Measurements from ENCODE around the gene CAMKV.
"Not testable (repeated sequence)": the region's sequence is repeated elsewhere in the genome, so short reads cannot be mapped to it uniquely, and the experiment has no call there.

Gene CAMKV

DNA sequence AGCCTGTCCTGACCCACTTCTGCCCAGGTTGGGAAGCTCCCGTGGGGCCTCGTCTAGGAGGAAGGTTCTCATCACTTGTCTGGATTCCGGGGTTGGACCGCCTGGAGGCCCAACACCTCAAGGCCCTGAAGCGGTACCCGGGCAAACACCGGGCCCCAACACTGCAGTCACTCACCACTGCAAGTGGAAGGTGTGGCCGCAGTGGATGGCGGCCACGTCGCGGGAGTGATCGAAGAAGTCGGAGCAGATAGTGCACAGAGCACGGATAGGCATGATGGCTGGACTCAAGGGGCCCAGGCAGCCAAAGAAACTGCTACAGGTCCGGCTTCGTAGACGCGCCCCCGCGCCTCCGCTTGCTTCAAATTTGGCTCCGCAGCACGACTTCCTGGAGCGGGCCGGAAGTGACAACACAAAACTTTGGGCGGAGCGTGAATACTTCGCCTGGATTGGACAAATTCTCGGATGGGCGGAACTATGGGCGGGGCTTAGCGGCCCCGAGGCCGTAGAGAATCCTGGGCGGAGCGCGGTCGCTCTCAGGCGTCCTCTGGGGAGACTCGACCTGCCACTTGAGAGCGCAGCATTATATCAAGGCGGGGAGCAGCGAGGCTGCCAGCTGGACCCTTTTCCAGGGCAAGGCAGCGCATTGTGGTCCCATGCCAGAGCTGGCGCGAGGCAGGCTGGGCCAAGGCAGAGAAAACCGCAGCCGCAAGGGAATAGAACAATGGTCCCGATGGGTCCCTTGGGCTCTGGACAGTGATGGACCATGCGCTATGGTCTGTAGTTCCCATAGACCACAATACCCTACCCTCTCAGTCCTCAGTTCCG is 13.3 kb downstream of the CAMKV start, which contains the start of gene TRAIP:
TSS of gene TRAIP (minus strand) at position 384 of the 825 bp plus-strand sequence. CDS start at position 273, 111 bp downstream.
- DNase-seq (ENCODE audit: extremely low read depth in 1 of 2, low read depth in 1 of 2), result peak; percentile 81 to 89

GRCh38 chr3:49855662-49856061 is 14.0 kb downstream of the CAMKV start:
- no peak for DNase-seq (ENCODE audit: extremely low read depth in 1 of 2, low read depth in 1 of 2)

DNA sequence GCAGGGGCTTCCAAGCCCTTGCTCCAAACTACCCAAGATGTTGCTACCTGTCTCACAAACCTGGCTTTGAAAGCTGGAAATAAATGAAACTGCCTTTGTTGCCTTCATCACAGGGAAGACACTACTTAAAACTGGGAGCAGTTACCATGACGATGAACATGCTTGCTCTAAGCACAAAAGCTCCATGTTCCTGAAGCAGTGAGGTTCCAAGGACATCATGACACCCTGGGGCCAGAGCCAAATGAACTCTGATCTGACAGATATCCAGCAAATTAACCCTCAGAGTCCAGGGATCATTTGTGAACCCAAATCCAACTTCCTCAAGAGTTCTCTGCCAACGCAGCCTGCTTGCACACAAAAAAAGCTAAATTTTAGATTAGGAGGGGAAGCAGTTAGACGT is 24.0 kb downstream of the CAMKV start:
- DNase-seq (ENCODE audit: extremely low read depth in 1 of 2, low read depth in 1 of 2), result no peak

DNA sequence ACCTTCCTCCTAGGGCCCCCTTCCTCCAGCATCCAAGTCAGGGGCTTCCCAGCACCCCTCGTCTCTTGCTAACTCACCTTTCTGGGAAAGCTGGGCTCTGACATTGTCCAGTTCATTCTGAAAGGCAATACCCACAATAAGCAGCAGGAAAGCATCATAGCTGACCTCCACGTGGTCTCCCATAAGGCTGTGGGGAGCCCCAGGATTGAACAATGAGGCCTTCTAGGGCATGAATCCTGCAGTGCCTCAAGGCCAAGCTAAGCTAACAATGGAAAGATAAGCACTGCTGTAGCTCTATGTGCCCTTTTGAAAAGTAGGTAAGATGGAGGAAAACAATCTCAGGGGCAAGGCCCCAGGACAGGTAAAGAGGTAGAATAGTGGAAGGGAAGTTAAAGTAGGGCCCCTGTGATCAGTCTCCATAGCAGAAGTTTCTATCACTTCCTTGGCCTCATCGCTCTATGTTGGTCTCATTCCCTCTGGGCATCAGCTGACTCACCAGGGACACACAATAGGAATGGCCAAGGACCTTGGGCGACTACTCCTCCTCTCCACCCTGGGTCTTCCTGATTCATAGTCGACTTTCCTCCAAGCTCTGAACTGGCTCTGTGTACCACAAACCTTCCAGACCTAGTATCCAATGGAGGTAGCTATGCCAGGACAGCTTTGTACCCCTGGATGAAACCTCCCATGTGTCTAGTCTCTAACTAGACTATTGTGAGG is 25.1 kb downstream of the CAMKV start:
- DNase-seq (ENCODE audit: extremely low read depth in 1 of 2, low read depth in 1 of 2), result no peak

DNA sequence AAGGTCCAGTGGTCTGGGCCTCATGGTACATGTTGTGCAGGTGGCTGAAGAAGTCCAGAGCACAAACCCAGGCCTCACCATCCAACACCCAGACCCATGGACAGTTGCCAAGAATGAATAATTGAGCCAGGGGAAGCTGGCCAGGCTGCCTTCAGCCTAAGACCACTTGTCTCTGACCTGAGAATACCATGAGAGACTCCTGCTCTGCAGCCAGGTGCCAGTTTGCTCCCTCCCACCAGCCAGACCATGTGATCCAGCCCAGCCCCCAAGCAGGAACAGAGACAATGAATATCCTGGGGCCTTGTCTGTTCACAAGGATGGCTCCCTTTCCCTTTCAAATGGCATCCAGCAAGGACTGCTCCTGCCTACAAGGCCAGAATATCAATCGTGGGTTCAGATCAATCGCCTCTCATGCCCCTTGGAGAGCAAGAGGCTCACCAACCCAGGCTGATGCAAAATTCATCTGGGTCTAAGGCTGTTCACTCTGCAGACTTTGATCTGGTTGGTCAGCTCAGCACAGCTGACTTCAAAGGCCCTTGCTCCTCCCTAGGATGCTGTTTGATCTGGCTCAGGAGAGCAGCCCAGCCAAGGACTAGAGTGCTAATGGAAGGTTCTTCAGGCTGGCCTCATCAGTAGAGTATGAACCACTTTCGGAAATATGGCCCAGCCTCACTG is 26.7 kb downstream of the CAMKV start:
- no peak for DNase-seq (ENCODE audit: extremely low read depth in 1 of 2, low read depth in 1 of 2)

GRCh38 chr3:49841806-49842205 is 27.9 kb downstream of the CAMKV start:
- no peak for DNase-seq (ENCODE audit: extremely low read depth in 1 of 2, low read depth in 1 of 2)

- no peak for DNase-seq (ENCODE audit: extremely low read depth in 1 of 2, low read depth in 1 of 2)
These were observed 28.5 kb downstream of the CAMKV start for GRCh38 chr3:49841126-49841696.

- no peak for DNase-seq (ENCODE audit: extremely low read depth in 1 of 2, low read depth in 1 of 2)
These were observed 29.3 kb downstream of the CAMKV start for GRCh38 chr3:49840388-49840787.

- DNase-seq (ENCODE audit: extremely low read depth in 1 of 2, low read depth in 1 of 2), result peak; percentile 59 to 69
These were observed 30.4 kb downstream of the CAMKV start for GRCh38 chr3:49839193-49839809.

DNA sequence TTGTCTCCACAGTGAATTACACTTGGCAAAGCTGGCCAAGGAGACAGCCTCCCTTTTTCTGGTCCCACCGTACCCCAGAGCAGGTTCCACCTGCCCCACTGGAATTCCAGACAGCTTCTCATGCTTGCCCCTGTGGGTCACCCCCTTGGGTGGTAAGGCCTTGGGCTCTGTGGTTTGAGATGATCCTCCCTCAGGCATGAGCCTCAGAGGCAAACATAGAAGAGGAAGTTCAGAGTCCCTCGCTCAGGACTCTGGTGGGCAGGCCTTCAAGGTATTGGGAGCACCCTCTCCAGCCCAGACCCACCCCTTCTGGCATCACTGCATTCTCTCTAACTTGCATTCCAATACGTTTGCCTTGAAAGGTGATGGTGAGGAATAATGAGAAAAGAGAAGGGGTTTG is 38.4 kb downstream of the CAMKV start:
- no peak for DNase-seq (ENCODE audit: extremely low read depth in 1 of 2, low read depth in 1 of 2)

DNA sequence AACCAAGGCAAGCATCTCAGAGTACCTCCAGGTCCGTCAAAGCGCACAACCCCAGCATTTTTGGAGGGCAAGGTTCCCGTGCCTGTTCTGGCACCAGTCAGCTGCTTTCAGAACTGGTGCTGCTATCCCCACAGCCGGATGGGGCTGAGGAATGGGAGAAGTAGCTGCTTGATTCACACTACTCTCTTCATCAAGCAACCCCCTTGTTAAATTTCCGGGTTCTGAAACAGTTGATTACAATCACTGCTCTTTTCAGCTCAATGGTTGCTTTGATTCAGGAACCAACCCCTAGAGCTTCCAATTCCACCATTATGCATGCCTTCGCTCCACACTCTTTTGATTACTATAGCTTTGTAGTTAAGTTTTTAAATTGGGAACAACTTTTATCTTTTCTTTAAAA is 43.7 kb downstream of the CAMKV start:
- no peak for DNase-seq (ENCODE audit: extremely low read depth in 1 of 2, low read depth in 1 of 2)

- DNase-seq (ENCODE audit: extremely low read depth in 1 of 2, low read depth in 1 of 2), result not testable (repeated sequence)
These were observed 46.6 kb downstream of the CAMKV start for GRCh38 chr3:49823131-49823530.

DNA sequence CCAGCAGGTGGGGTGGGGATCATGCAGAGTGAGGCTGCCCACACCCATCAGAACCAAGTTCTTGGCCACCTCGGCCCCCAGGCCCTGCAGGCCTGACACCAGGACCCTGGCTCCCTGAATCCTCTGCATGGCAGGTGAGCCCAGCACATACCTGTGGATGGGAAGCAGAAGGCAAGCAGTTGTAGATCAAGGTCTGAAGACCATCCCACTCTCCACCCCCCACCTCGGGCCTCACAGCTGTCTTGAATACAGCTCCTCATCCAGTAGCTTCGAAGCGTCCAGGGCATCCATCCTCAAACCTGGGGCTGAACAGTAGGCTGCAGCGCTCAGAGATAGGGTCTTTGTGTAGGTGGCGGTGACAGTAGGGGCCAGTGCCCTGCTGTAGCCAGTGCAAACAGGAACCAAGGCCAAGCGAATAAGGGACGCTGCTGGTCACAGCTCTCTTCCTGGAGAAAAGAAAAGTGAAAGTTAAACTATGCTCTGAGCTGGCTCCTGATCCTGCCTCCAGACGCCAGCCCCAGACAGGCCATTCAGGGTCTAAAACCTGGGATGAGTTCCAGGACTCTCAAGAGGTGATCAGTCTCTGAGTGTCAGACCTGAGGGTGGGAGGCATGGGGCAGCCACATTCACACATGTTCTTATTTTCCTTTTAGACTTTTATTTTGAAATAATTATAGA is 56.1 kb downstream of the CAMKV start, which contains the start of gene UBA7:
TSS of gene UBA7 (minus strand) at position 457 of the 678 bp plus-strand sequence. CDS start at position 291, 166 bp downstream.
- no peak for DNase-seq (ENCODE audit: extremely low read depth in 1 of 2, low read depth in 1 of 2)

DNA sequence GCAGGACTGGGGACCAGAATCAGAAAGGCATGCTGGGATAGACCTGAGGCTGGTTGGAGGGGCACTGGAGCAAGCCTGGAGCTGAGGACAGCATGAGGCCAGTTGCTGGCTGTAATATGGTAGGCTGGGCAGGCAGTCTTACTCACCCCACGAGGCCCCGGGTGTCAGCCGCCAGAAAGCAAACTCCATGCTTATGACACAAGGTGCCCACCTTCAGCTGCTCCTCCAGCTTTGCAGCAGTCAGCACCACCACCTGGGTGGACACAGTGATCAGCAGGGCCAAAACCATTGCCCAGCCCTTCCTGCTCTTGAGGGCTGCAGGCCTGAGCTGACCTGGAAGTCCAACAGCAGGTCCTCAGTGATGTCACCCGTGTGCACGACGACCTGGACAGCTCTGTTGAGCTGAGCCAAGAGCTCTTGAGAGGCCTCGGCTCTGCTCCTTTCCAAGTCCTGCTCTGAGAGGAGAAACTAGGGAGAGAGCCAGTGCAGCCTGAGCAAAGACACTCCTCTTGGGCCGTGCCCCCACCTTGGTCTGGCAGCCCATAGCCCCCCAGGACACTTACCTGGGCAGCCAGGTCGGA is 56.7 kb downstream of the CAMKV start:
- no peak for DNase-seq (ENCODE audit: extremely low read depth in 1 of 2, low read depth in 1 of 2)
